Esophagus squamous epithelium (tissue), 5 donors: ENCODE measurements around the gene ZNF322. TPM values are rescaled to one million over a fixed set of nuclear protein-coding genes. Genes with fewer than 3 reads are reported as not detected.
"Not testable (repeated sequence)": the region's sequence is repeated elsewhere in the genome, so short reads cannot be mapped to it uniquely, and the experiment has no call there.

Source experiments
- DNase-seq: peaks from one replicate; lab custom pipeline; 2025; lab: John Stamatoyannopoulos, UW
- H3K27ac ChIP-seq, 4 donors: fragments of 200-600 bp; sonication (generic); one replicate each; pipeline ENCODE4 v1.5.1; 2016 to 2019; ENCODE audit warnings: mild to moderate bottlenecking in 1 of 4
- H3K27me3 ChIP-seq, 4 donors: fragments of 200-600 bp; sonication (generic); 1 replicate in 3 of 4; 2 replicates in 1 of 4; pipeline versions ENCODE4 v1.5.1 to v1.6.0; 2017 to 2021; ENCODE audit warnings: antibody characterized with exemption in 1 of 4
- H3K36me3 ChIP-seq, 3 donors: fragments of 200-600 bp; sonication (generic); one replicate each; pipeline ENCODE4 v1.5.1; 2016 to 2019
- H3K4me1 ChIP-seq, 3 donors: fragments of 200-600 bp; sonication (generic); one replicate each; pipeline ENCODE4 v1.5.1; 2017 to 2019
- H3K4me3 ChIP-seq, 4 donors: fragments of 200-600 bp; sonication (generic); 1 replicate in 3 of 4; 2 replicates in 1 of 4; pipeline ENCODE4 v1.5.1; 2016 to 2019; ENCODE audit warnings: mild to moderate bottlenecking in 2 of 4, moderate library complexity in 1 of 4
- H3K9me3 ChIP-seq, 3 donors: fragments of 200-600 bp; sonication (generic); one replicate each; pipeline ENCODE4 v1.5.1; 2016 to 2019
- CTCF ChIP-seq, 6 experiments: fragments of 450-650 bp in 4 of 6; fragments of 200-600 bp in 2 of 6; sonication (generic) in 2 of 6; IDR thresholded peaks; one replicate each; pipeline ENCODE4 v1.5.1; 2016 to 2019; ENCODE audit warnings: antibody characterized with exemption in 6 of 6, mild to moderate bottlenecking in 4 of 6, moderate library complexity in 4 of 6
- POLR2A ChIP-seq, 4 donors: fragments of 450-650 bp; IDR thresholded peaks; one replicate each; pipeline ENCODE4 v1.6.1; 2017; ENCODE audit warnings: antibody characterized with exemption in 4 of 4, mild to moderate bottlenecking in 4 of 4, moderate library complexity in 3 of 4
- WGBS, 2 donors: methylation state at CpG; one replicate each; pipeline ENCODE4 v1.1.5; 2018; 5-methylcytosine and 5-hydroxymethylcytosine counted together
- intact Hi-C: fragments of 100-400 bp; cut with DNase I; formaldehyde crosslinking; loops from one replicate; pipeline ENCODE4 v1.15.0; 2022
- total RNA-seq, 4 donors: library from RNA; depleted of rRNA; stranded (reverse); fragments of >200 nt; gene quantifications; one replicate each; pipeline ENCODE4 v1.1.0, GENCODE V29; 2016
- donor health status: DM: yes; HTN: yes; CAD: no.

The ZNF322 gene
- total RNA-seq: 10 to 100 TPM in 1 of 4 donors, 1 to 10 TPM in 3; 3.8 to 11.3 (median 8.2) TPM

GRCh38 chr6:26659042-26659999, at the start of gene ZNF322:
Gene ZNF322 (minus strand): TSS chr6:26659746. CDS start chr6:26638553, 21,193 bp downstream.
- peaks cover 0 to 38% (median 14%) of the 10 kb centered on the region in 3 donors for H3K4me1 ChIP-seq
- H3K27ac ChIP-seq: peak within 1 kb of the TSS; percentile 83 to 88 (median 86)
- H3K9me3 ChIP-seq: no peaks in the 10 kb centered on the region
- DNase-seq: peak; percentile 69
- peaks cover 0 to 24% (median 0%) of the 10 kb centered on the region in 3 donors for H3K36me3 ChIP-seq
- WGBS, 2 donors: 2% methylated on average over 4 to 9 of the region's 56 CpGs
- TF ChIP-seq CTCF (IDR thresholded peaks at IDR 0.05) (peak in 2 of 6 experiments; percentile 4 to 27), POLR2A (IDR thresholded peaks at IDR 0.05) (peak in 2 of 4 donors; percentile 57 to 66)
- H3K4me3 ChIP-seq: peak within 1 kb of the TSS; percentile 45 to 73 (median 66)
- peaks cover 0 to 14% (median 0%) of the 10 kb centered on the region in 4 donors for H3K27me3 ChIP-seq
- intact Hi-C loops: no loop called here

GRCh38 chr6:26705780-26706179, 46.2 kb upstream of the ZNF322 start:
- DNase-seq, intact Hi-C loops, H3K27me3 ChIP-seq, H3K27ac ChIP-seq, H3K9me3 ChIP-seq, H3K4me1 ChIP-seq, H3K4me3 ChIP-seq, H3K36me3 ChIP-seq: not testable (repeated sequence)
- no CpG with 5 or more reads among the region's 4 CpGs for WGBS, 2 donors

GRCh38 chr6:26705352-26705751, 45.8 kb upstream of the ZNF322 start:
- H3K27me3 ChIP-seq, DNase-seq, intact Hi-C loops, H3K4me3 ChIP-seq, H3K36me3 ChIP-seq, H3K4me1 ChIP-seq, H3K27ac ChIP-seq, H3K9me3 ChIP-seq: not testable (repeated sequence)
- no CpG with 5 or more reads among the region's 5 CpGs for WGBS, 2 donors

- intact Hi-C loops: not testable (repeated sequence)
Measured at GRCh38 chr6:26701023-26701747, 41.6 kb upstream of the ZNF322 start.

GRCh38 chr6:26697496-26697895, 38.0 kb upstream of the ZNF322 start:
- no CpG with 5 or more reads among the region's 16 CpGs for WGBS, 2 donors
- H3K27ac ChIP-seq, H3K9me3 ChIP-seq, DNase-seq, intact Hi-C loops, H3K36me3 ChIP-seq, H3K4me1 ChIP-seq, H3K27me3 ChIP-seq, H3K4me3 ChIP-seq: not testable (repeated sequence)

More at GRCh38 chr6:26701023-26701747, 41.6 kb upstream of the ZNF322 start:
- not testable (repeated sequence) for DNase-seq, H3K27me3 ChIP-seq, H3K36me3 ChIP-seq, H3K9me3 ChIP-seq, H3K27ac ChIP-seq, H3K4me1 ChIP-seq, H3K4me3 ChIP-seq
- no CpG with 5 or more reads among the region's 17 CpGs for WGBS, 2 donors

- DNase-seq, H3K4me3 ChIP-seq, H3K4me1 ChIP-seq, H3K27me3 ChIP-seq, H3K9me3 ChIP-seq, intact Hi-C loops, H3K27ac ChIP-seq, H3K36me3 ChIP-seq: not testable (repeated sequence)
- WGBS, 2 donors: no CpG with 5 or more reads among the region's 43 CpGs
Measured at GRCh38 chr6:26689324-26689947, 29.9 kb upstream of the ZNF322 start.

GRCh38 chr6:26682435-26683042, 23.0 kb upstream of the ZNF322 start:
- H3K36me3 ChIP-seq, H3K27ac ChIP-seq, DNase-seq, H3K9me3 ChIP-seq, H3K27me3 ChIP-seq, H3K4me3 ChIP-seq, intact Hi-C loops, H3K4me1 ChIP-seq: not testable (repeated sequence)
- WGBS, 2 donors: no CpG with 5 or more reads among the region's 5 CpGs

- H3K27ac ChIP-seq, DNase-seq, H3K27me3 ChIP-seq, H3K36me3 ChIP-seq, H3K4me1 ChIP-seq, H3K9me3 ChIP-seq, intact Hi-C loops, H3K4me3 ChIP-seq: not testable (repeated sequence)
- no CpG with 5 or more reads among the region's 5 CpGs for WGBS, 2 donors
Measured at GRCh38 chr6:26673287-26673686, 13.7 kb upstream of the ZNF322 start.

- H3K36me3 ChIP-seq, intact Hi-C loops, H3K9me3 ChIP-seq, H3K4me1 ChIP-seq, H3K4me3 ChIP-seq, DNase-seq, H3K27ac ChIP-seq: not testable (repeated sequence)
- WGBS, 2 donors: 77 to 88% methylated on average over 7 of the region's 7 CpGs
- H3K27me3 ChIP-seq: peaks cover 0 to 12% (median 1%) of the 10 kb centered on the region in 4 donors
Measured at GRCh38 chr6:26670558-26670957, 11.0 kb upstream of the ZNF322 start.

- 85 to 91% methylated on average over 6 of the region's 6 CpGs for whole genome bisulfite sequencing, 2 donors
- peaks cover 0 to 18% (median 1%) of the 10 kb centered on the region in 4 donors for H3K27me3 ChIP-seq
Measured at GRCh38 chr6:26670003-26670402, 10.5 kb upstream of the ZNF322 start.

More at GRCh38 chr6:26670003-26670402, 10.5 kb upstream of the ZNF322 start:
- H3K4me1 ChIP-seq, H3K4me3 ChIP-seq, H3K9me3 ChIP-seq, H3K27ac ChIP-seq, intact Hi-C loops, DNase-seq, H3K36me3 ChIP-seq: not testable (repeated sequence)
